ENCODE data around the gene C3orf85. TPM values are rescaled to one million over a fixed set of nuclear protein-coding genes. Genes with fewer than 3 reads are reported as not detected.
"Not testable (repeated sequence)": the region's sequence is repeated elsewhere in the genome, so short reads cannot be mapped to it uniquely, and the experiment has no call there.

The C3orf85 gene
- total RNA-seq, 4 donors from 2014 or later = 1.5 to 29.5 (median 14.8) TPM; not detected in 1

- H3K27ac ChIP-seq = peak overlapping the region in 2 of 4 donors; percentile 1 to 37
- H3K4me3 ChIP-seq = no peak overlapping the region
- intact Hi-C loops (cut with DNase I; ENCODE audit: low total_unique reads) (no loop called here), in situ Hi-C loops (cut with MboI; ENCODE audit: low pct_ligation_motif_present in 1 of 4, low pct_unique_long_range_greater_than_20kb in 1 of 4, low sequenced_read_pairs in 3 of 4) (no loop called here)
- no peaks in the 10 kb centered on the region for H3K9me3 ChIP-seq
- DNase-seq = no peak
- H3K36me3 ChIP-seq = peaks cover 0 to 1% (median 0%) of the 10 kb centered on the region in 4 donors
- no peaks in the 10 kb centered on the region for H3K27me3 ChIP-seq
- TF ChIP-seq POLR2AphosphoS5 (IDR thresholded peaks at IDR 0.05) = peak in 2 of 3 donors; percentile 45 to 71
- no peak for TF ChIP-seq POLR2A (IDR thresholded peaks at IDR 0.05)
- H3K4me1 ChIP-seq = peaks cover 0 to 5% (median 2%) of the 10 kb centered on the region in 4 donors
Measured at GRCh38 chr3:109125902-109126301, 10.6 kb upstream of the C3orf85 start.

- intact Hi-C loops (cut with DNase I; ENCODE audit: low total_unique reads) (no loop called here), in situ Hi-C loops (cut with MboI; ENCODE audit: low pct_ligation_motif_present in 1 of 4, low pct_unique_long_range_greater_than_20kb in 1 of 4, low sequenced_read_pairs in 3 of 4) (no loop called here)
- Histone ChIP-seq H3K9me3 (no peaks in the 10 kb centered on the region), H3K27me3 (no peaks in the 10 kb centered on the region), H3K4me3 (no peak overlapping the region), H3K4me1 (peaks cover 0 to 7% (median 3%) of the 10 kb centered on the region in 4 donors), H3K36me3 (peaks cover 0 to 1% (median 0%) of the 10 kb centered on the region in 4 donors), H3K27ac (no peak overlapping the region)
- no peak for DNase-seq
- WGBS, 2 donors (ENCODE audit: low coverage in 1 of 2) = 82 to 100% methylated on average over 1 to 2 of the region's 2 CpGs
- TF ChIP-seq POLR2AphosphoS5 (IDR thresholded peaks at IDR 0.05) = no peak
- TF ChIP-seq, protein P1, sequence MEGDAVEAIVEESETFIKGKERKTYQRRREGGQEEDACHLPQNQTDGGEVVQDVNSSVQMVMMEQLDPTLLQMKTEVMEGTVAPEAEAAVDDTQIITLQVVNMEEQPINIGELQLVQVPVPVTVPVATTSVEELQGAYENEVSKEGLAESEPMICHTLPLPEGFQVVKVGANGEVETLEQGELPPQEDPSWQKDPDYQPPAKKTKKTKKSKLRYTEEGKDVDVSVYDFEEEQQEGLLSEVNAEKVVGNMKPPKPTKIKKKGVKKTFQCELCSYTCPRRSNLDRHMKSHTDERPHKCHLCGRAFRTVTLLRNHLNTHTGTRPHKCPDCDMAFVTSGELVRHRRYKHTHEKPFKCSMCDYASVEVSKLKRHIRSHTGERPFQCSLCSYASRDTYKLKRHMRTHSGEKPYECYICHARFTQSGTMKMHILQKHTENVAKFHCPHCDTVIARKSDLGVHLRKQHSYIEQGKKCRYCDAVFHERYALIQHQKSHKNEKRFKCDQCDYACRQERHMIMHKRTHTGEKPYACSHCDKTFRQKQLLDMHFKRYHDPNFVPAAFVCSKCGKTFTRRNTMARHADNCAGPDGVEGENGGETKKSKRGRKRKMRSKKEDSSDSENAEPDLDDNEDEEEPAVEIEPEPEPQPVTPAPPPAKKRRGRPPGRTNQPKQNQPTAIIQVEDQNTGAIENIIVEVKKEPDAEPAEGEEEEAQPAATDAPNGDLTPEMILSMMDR (IDR thresholded peaks at IDR 0.05) = no peak
- no peak for TF ChIP-seq EP300 (IDR thresholded peaks at IDR 0.05; ENCODE audit: low read depth)
- TF ChIP-seq POLR2A (IDR thresholded peaks at IDR 0.05) = no peak
Measured at GRCh38 chr3:109127553-109127952, 9.0 kb upstream of the C3orf85 start.

DNA sequence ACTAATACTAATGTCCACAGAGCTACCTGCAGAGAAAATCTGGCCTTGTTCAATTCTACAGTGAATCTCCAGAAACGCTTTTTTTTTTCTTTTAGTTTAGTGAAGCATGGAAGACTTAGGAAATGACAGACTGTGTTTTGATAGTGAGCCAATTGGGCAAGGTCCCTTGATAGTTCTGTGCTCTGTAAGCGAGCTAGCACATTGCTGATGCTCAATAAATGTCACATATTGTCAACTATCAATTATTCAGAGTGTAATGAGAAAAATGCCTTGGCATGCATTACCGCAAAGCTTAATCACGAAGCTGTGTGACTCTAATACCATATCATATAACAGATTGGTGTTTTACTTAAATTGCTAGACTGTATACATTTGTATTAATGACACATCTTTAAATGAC lies 5.2 kb upstream of the C3orf85 start:
- H3K4me3 ChIP-seq = no peak overlapping the region
- H3K9me3 ChIP-seq = no peaks in the 10 kb centered on the region
- DNase-seq = no peak
- H3K27ac ChIP-seq = no peak overlapping the region
- 63 to 68% methylated on average over 3 to 4 of the region's 4 CpGs for WGBS, 2 donors (ENCODE audit: low coverage in 1 of 2)
- no peaks in the 10 kb centered on the region for H3K36me3 ChIP-seq
- in situ Hi-C loops (cut with MboI; ENCODE audit: low pct_ligation_motif_present in 1 of 4, low pct_unique_long_range_greater_than_20kb in 1 of 4, low sequenced_read_pairs in 3 of 4) (no loop called here), intact Hi-C loops (cut with DNase I; ENCODE audit: low total_unique reads) (no loop called here)
- H3K4me1 ChIP-seq = peaks cover 0 to 31% (median 15%) of the 10 kb centered on the region in 4 donors
- TF ChIP-seq POLR2AphosphoS5 (IDR thresholded peaks at IDR 0.05) (no peak), POLR2A (IDR thresholded peaks at IDR 0.05) (no peak), EP300 (IDR thresholded peaks at IDR 0.05; ENCODE audit: low read depth) (no peak)
- TF ChIP-seq, protein P1 (IDR thresholded peaks at IDR 0.05) = no peak
- H3K27me3 ChIP-seq = no peaks in the 10 kb centered on the region

GRCh38 chr3:109132801-109133473 lies 3.6 kb upstream of the C3orf85 start:
- peak overlapping the region in 3 of 4 donors; percentile 41 to 74 (median 70) for H3K27ac ChIP-seq
- intact Hi-C loops (cut with DNase I; ENCODE audit: low total_unique reads) = no loop called here

DNA sequence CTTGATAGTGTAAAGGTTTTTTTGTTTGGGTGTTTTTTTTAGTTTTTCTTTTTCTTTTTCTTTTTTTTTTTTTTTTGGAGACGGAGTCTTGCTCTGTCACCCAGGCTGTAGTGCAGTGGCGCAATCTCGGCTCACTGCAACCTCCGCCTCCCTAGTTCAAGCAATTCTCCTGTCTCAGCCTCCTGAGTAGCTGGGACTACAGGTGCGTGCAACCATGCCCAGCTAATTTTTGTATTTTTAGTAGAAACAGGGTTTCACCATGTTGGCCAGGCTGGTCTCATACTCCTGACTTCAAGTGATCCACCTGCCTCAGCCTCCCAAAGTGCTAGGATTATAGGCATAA lies 3.1 kb upstream of the C3orf85 start:
- intact Hi-C loops (cut with DNase I; ENCODE audit: low total_unique reads); H3K9me3 ChIP-seq; DNase-seq; H3K36me3 ChIP-seq; in situ Hi-C loops (cut with MboI; ENCODE audit: low pct_ligation_motif_present in 1 of 4, low pct_unique_long_range_greater_than_20kb in 1 of 4, low sequenced_read_pairs in 3 of 4); H3K27me3 ChIP-seq: not testable (repeated sequence)
- H3K27ac ChIP-seq = peak overlapping the region; percentile 41 to 74 (median 66)
- H3K4me1 ChIP-seq = peaks cover 0 to 32% (median 15%) of the 10 kb centered on the region in 4 donors
- WGBS, 2 donors (ENCODE audit: low coverage in 1 of 2) = 67% methylated on average over 5 of the region's 5 CpGs; no CpG with 5 or more reads in 1 of the 2 donors
- H3K4me3 ChIP-seq = peak overlapping the region in 1 of 4 donors; percentile 23

More at GRCh38 chr3:109132801-109133473, 3.6 kb upstream of the C3orf85 start:
- no peak for TF ChIP-seq POLR2A (IDR thresholded peaks at IDR 0.05)
- TF ChIP-seq POLR2AphosphoS5 (IDR thresholded peaks at IDR 0.05) = peak in 1 of 3 donors; percentile 56
- Histone ChIP-seq H3K36me3 (no peaks in the 10 kb centered on the region), H3K4me3 (no peak overlapping the region), H3K27me3 (no peaks in the 10 kb centered on the region), H3K4me1 (peaks cover 0 to 32% (median 15%) of the 10 kb centered on the region in 4 donors), H3K9me3 (no peaks in the 10 kb centered on the region)
- peak; percentile 66 for DNase-seq
- 64 to 65% methylated on average over 4 to 5 of the region's 5 CpGs for WGBS, 2 donors (ENCODE audit: low coverage in 1 of 2)
- in situ Hi-C loops (cut with MboI; ENCODE audit: low pct_ligation_motif_present in 1 of 4, low pct_unique_long_range_greater_than_20kb in 1 of 4, low sequenced_read_pairs in 3 of 4) = no loop called here
